ENCODE results near the gene KNCN. TPM values are rescaled to one million over a fixed set of nuclear protein-coding genes. Genes with fewer than 3 reads are reported as not detected.
A peak's percentile ranks its signal among the peaks of the same experiment; 100 is the strongest.

KNCN gene
- total RNA-seq, 1 donor from 2014 or later = not detected

- peaks cover 13% of the 10 kb centered on the region for H3K4me1 Mint-ChIP-seq (ENCODE audit: low read depth)
- H3K36me3 Mint-ChIP-seq (ENCODE audit: insufficient read depth) = peaks cover 13% of the 10 kb centered on the region
- no peak overlapping the region for H3K4me3 Mint-ChIP-seq (ENCODE audit: low read depth)
- no peaks in the 10 kb centered on the region for H3K9me3 Mint-ChIP-seq (ENCODE audit: low read depth)
- DNase-seq (ENCODE audit: low spot score, unreplicated experiment) = no peak
- no peaks in the 10 kb centered on the region for H3K27me3 Mint-ChIP-seq
- no peak for TF ChIP-seq CTCF (IDR thresholded peaks at IDR 0.05; ENCODE audit: unreplicated experiment)
- no peak overlapping the region for H3K27ac Mint-ChIP-seq
Observed at GRCh38 chr1:46576596-46576995, 25.1 kb upstream of the KNCN start.

GRCh38 chr1:46575778-46576177 is 24.3 kb upstream of the KNCN start:
- Mint-ChIP-seq H3K36me3 (ENCODE audit: insufficient read depth) (peaks cover 12% of the 10 kb centered on the region), H3K4me1 (ENCODE audit: low read depth) (peaks cover 13% of the 10 kb centered on the region), H3K27ac (peak overlapping the region; percentile 51), H3K27me3 (no peaks in the 10 kb centered on the region), H3K4me3 (ENCODE audit: low read depth) (no peak overlapping the region), H3K9me3 (ENCODE audit: low read depth) (no peaks in the 10 kb centered on the region)
- no peak for DNase-seq (ENCODE audit: low spot score, unreplicated experiment)
- TF ChIP-seq CTCF (IDR thresholded peaks at IDR 0.05; ENCODE audit: unreplicated experiment) = no peak

GRCh38 chr1:46575300-46575699 is 23.9 kb upstream of the KNCN start:
- no peak for DNase-seq (ENCODE audit: low spot score, unreplicated experiment)
- H3K9me3 Mint-ChIP-seq (ENCODE audit: low read depth) = no peaks in the 10 kb centered on the region
- TF ChIP-seq CTCF (IDR thresholded peaks at IDR 0.05; ENCODE audit: unreplicated experiment) = no peak
- peak overlapping the region; percentile 51 for H3K27ac Mint-ChIP-seq
- peaks cover 13% of the 10 kb centered on the region for H3K4me1 Mint-ChIP-seq (ENCODE audit: low read depth)
- H3K36me3 Mint-ChIP-seq (ENCODE audit: insufficient read depth) = peaks cover 9% of the 10 kb centered on the region
- H3K4me3 Mint-ChIP-seq (ENCODE audit: low read depth) = no peak overlapping the region
- H3K27me3 Mint-ChIP-seq = no peaks in the 10 kb centered on the region

- H3K27me3 Mint-ChIP-seq = no peaks in the 10 kb centered on the region
- peaks cover 7% of the 10 kb centered on the region for H3K36me3 Mint-ChIP-seq (ENCODE audit: insufficient read depth)
- H3K4me1 Mint-ChIP-seq (ENCODE audit: low read depth) = peaks cover 13% of the 10 kb centered on the region
- no peak overlapping the region for H3K27ac Mint-ChIP-seq
- no peak for TF ChIP-seq CTCF (IDR thresholded peaks at IDR 0.05; ENCODE audit: unreplicated experiment)
- no peak for DNase-seq (ENCODE audit: low spot score, unreplicated experiment)
- H3K9me3 Mint-ChIP-seq (ENCODE audit: low read depth) = no peaks in the 10 kb centered on the region
- no peak overlapping the region for H3K4me3 Mint-ChIP-seq (ENCODE audit: low read depth)
Observed at GRCh38 chr1:46571691-46572225, 20.3 kb upstream of the KNCN start.

- no peak overlapping the region for H3K4me3 Mint-ChIP-seq (ENCODE audit: low read depth)
- no peak for TF ChIP-seq CTCF (IDR thresholded peaks at IDR 0.05; ENCODE audit: unreplicated experiment)
- H3K9me3 Mint-ChIP-seq (ENCODE audit: low read depth) = no peaks in the 10 kb centered on the region
- peaks cover 2% of the 10 kb centered on the region for H3K4me1 Mint-ChIP-seq (ENCODE audit: low read depth)
- no peak overlapping the region for H3K27ac Mint-ChIP-seq
- H3K36me3 Mint-ChIP-seq (ENCODE audit: insufficient read depth) = peaks cover 10% of the 10 kb centered on the region
- no peak for DNase-seq (ENCODE audit: low spot score, unreplicated experiment)
- H3K27me3 Mint-ChIP-seq = no peaks in the 10 kb centered on the region
Observed at GRCh38 chr1:46569884-46570725, 18.7 kb upstream of the KNCN start.

Measured in progenitor cell of endocrine pancreas (in vitro differentiated cells).